OCI-LY7 (cell line): ENCODE results near the gene GRB10. TPM values are rescaled to one million over a fixed set of nuclear protein-coding genes. Genes with fewer than 3 reads are reported as not detected.

Experiments
- BruUV-seq: library from RNA; stranded (reverse); fragments of 400-500 nt; replicated peaks from 2 replicates; lab custom pipeline; 2021; lab: Mats Ljungman, UMichigan
- CTCF ChIA-PET: fragments of 300-600 bp; sonication (Branson Sonifier 250); formaldehyde crosslinking; loops from one replicate; lab custom pipeline; 2022; ENCODE audit warnings: antibody characterized with exemption; ENCODE audit not compliant: unreplicated experiment; lab: Charles Lee
- POLR2A ChIA-PET: fragments of 300-600 bp; sonication (Branson Sonifier 250); formaldehyde crosslinking; loops from one replicate; lab custom pipeline; 2022; ENCODE audit warnings: antibody characterized with exemption; lab: Charles Lee
- DNase-seq: peaks from one replicate; pipeline ENCODE4 v3.0.0-alpha.2; 2015; ENCODE audit warnings: low spot score
- H2AFZ ChIP-seq: fragments of 200-600 bp; sonication (generic), shearing (Covaris generic); 2 replicates; pipeline ENCODE4 v1.6.1; 2014; ENCODE audit warnings: mild to moderate bottlenecking, antibody characterized with exemption, low read length, moderate library complexity
- H3K27ac ChIP-seq: fragments of 200-600 bp; sonication (generic); 2 replicates; pipeline ENCODE4 v1.5.1; 2014; ENCODE audit warnings: mixed run types, low read depth, mild to moderate bottlenecking, moderate library complexity, low read length, inconsistent platforms; ENCODE audit not compliant: poor library complexity, severe bottlenecking
- H3K36me3 ChIP-seq: fragments of 200-600 bp; sonication (generic); 2 replicates; pipeline ENCODE4 v1.6.1; 2014; ENCODE audit warnings: mild to moderate bottlenecking, antibody characterized with exemption, low read length, moderate library complexity, mixed read lengths; ENCODE audit not compliant: insufficient read depth
- H3K4me1 ChIP-seq: fragments of 200-600 bp; sonication (generic); 2 replicates; pipeline ENCODE4 v1.5.1; 2014; ENCODE audit warnings: mild to moderate bottlenecking, low read length; ENCODE audit not compliant: insufficient read depth, poor library complexity, severe bottlenecking
- H3K4me2 ChIP-seq: fragments of 200-600 bp; sonication (generic); 2 replicates; pipeline ENCODE4 v1.6.1; 2014; ENCODE audit warnings: mild to moderate bottlenecking, low read length
- H3K4me3 ChIP-seq: fragments of 200-600 bp; sonication (generic); 2 replicates; pipeline ENCODE4 v1.5.1; 2014; ENCODE audit warnings: mild to moderate bottlenecking, low read depth, low read length; ENCODE audit not compliant: poor library complexity, severe bottlenecking
- H3K79me2 ChIP-seq: fragments of 200-600 bp; sonication (generic); 2 replicates; pipeline ENCODE4 v1.6.1; 2016; ENCODE audit warnings: low read depth, mild to moderate bottlenecking, low read length, moderate library complexity, mixed read lengths; ENCODE audit not compliant: insufficient read depth
- H3K9me2 ChIP-seq: fragments of 200-600 bp; sonication (generic); 2 replicates; pipeline ENCODE4 v1.6.1; 2016; ENCODE audit warnings: mild to moderate bottlenecking, low read length, mixed read lengths; ENCODE audit not compliant: insufficient read depth
- H3K9me3 ChIP-seq: fragments of 200-600 bp; sonication (generic); 2 replicates; pipeline ENCODE4 v1.6.1; 2014; ENCODE audit warnings: mild to moderate bottlenecking, mixed run types, low read length, mixed read lengths
- H4K20me1 ChIP-seq: fragments of 200-600 bp; sonication (generic); 2 replicates; pipeline ENCODE4 v1.6.1; 2014; ENCODE audit warnings: mild to moderate bottlenecking, antibody characterized with exemption, low read length, moderate library complexity, mixed read lengths; ENCODE audit not compliant: insufficient read depth
- EZH2phosphoT487 ChIP-seq: fragments of 200-600 bp; sonication (generic); IDR thresholded peaks from 2 replicates; pipeline ENCODE4 v1.6.1; 2018; ENCODE audit warnings: low read depth, borderline replicate concordance, mild to moderate bottlenecking, mixed run types, antibody characterized with exemption, low read length, moderate library complexity, mixed read lengths
- intact Hi-C: fragments of 100-400 bp; cut with micrococcal nuclease; formaldehyde crosslinking; loops from one replicate; pipeline ENCODE4 v1.10.0; 2022; ENCODE audit not compliant: unreplicated experiment
- total RNA-seq, 2 experiments: library from RNA; depleted of rRNA in 1 of 2; stranded (reverse); fragments of >200 nt in 1 of 2; shearing (Covaris generic) in 1 of 2; gene quantifications; 2 replicates each; pipeline ENCODE4 v1.2.3, GENCODE V29; 2014 to 2022
- TF ChIP-seq, protein P1 (sequence below): fragments of 200-600 bp; sonication (generic); conservative IDR thresholded peaks from 2 replicates; pipeline ENCODE4 v1.5.1; 2014; ENCODE audit warnings: mild to moderate bottlenecking, antibody characterized with exemption, low read length, moderate library complexity, mixed read lengths

The GRB10 gene
- total RNA-seq, 2 experiments from 2014 or later: not detected

DNA sequence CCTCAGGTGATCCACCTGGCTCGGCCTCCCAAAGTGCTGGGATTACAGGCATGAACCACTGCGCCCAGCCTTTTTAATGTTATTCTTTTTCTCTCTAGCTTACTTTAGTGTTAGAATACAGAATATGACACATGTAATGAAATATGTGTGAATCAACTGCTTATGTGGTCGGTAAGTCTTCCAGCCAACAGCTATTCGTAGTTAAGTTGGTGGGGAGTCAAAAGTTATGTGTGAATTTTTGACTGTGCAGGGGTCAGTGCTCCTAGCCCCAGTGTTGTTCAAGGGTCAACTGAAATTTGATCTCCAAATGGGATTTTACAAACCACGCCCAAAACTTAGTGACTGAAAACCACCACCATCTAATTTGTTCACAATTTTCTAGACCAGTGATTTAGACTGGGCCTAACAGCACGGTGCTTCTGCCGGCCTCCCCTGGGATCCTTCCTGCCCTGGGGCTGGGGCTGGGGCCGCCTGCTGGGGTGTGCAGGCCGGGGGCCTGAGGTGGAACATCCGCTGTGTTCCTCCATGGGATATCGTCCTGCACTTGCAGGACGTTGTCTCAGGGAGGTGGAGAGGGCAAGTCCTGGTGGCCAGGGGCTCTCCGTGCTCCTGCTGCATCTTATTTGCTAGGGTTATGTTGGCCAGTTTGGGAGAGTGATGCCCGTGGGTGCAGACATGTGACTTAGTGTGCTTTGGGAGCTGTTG, 24.5 kb upstream of the GRB10 start:
- Histone ChIP-seq H3K36me3 (no peaks in the 10 kb centered on the region), H3K4me2 (no peak overlapping the region), H3K79me2 (no peaks in the 10 kb centered on the region), H3K9me2 (no peaks in the 10 kb centered on the region), H2AFZ (no peak overlapping the region), H4K20me1 (no peaks in the 10 kb centered on the region), H3K27ac (no peak overlapping the region), H3K4me1 (no peaks in the 10 kb centered on the region), H3K4me3 (no peak overlapping the region), H3K9me3 (no peaks in the 10 kb centered on the region)
- intact Hi-C loops: no loop called here
- TF ChIP-seq, protein P1, sequence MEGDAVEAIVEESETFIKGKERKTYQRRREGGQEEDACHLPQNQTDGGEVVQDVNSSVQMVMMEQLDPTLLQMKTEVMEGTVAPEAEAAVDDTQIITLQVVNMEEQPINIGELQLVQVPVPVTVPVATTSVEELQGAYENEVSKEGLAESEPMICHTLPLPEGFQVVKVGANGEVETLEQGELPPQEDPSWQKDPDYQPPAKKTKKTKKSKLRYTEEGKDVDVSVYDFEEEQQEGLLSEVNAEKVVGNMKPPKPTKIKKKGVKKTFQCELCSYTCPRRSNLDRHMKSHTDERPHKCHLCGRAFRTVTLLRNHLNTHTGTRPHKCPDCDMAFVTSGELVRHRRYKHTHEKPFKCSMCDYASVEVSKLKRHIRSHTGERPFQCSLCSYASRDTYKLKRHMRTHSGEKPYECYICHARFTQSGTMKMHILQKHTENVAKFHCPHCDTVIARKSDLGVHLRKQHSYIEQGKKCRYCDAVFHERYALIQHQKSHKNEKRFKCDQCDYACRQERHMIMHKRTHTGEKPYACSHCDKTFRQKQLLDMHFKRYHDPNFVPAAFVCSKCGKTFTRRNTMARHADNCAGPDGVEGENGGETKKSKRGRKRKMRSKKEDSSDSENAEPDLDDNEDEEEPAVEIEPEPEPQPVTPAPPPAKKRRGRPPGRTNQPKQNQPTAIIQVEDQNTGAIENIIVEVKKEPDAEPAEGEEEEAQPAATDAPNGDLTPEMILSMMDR: no peak
- TF ChIP-seq EZH2phosphoT487: no peak
- BruUV-seq: no TSS peak
- CTCF ChIA-PET: no interaction called here
- no peak for DNase-seq
- POLR2A ChIA-PET: interaction anchor here (0.7 kb wide), 1 partner anchor 21 kb away, joined by 3 read pairs; no protein-coding TSS in a partner anchor

DNA sequence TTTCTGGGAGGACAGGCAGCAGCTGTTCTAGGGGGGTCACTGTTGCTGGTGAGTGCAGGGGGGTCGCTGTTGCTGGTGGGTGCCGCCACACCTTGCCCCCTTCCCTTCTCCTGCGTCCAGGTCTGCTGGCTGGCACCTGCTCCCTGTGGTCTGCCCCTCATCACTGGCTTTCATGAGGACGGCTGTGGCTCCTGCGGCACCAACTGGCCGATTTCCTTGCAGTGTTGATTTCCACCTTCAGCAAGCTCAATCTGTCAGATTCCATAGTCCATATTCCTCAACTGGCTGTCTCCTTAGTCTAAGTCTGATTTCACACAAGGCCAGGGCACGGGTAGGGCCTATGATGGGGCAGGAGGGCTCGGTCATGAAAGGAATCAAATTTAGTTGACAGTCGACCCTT, 23.4 kb upstream of the GRB10 start:
- Histone ChIP-seq H2AFZ (no peak overlapping the region), H3K4me1 (no peaks in the 10 kb centered on the region), H3K27ac (no peak overlapping the region), H3K9me3 (no peaks in the 10 kb centered on the region), H4K20me1 (no peaks in the 10 kb centered on the region), H3K9me2 (no peaks in the 10 kb centered on the region), H3K4me2 (no peak overlapping the region), H3K36me3 (no peaks in the 10 kb centered on the region), H3K79me2 (no peaks in the 10 kb centered on the region), H3K4me3 (no peak overlapping the region)
- intact Hi-C loops: no loop called here
- BruUV-seq: no TSS peak
- ChIA-PET POLR2A (interaction anchor here (0.6 to 1.2 kb wide), 2 partner anchors 9 to 301 kb away, joined by 6 to 7 read pairs; no protein-coding TSS in a partner anchor), CTCF (no interaction called here)
- no peak for TF ChIP-seq EZH2phosphoT487
- TF ChIP-seq, protein P1: no peak
- DNase-seq: no peak
